Measurements from ENCODE around the gene SCYGR2. TPM values are rescaled to one million over a fixed set of nuclear protein-coding genes. Genes with fewer than 3 reads are reported as not detected.

SCYGR2 gene
- total and polyA plus RNA-seq, 10 donors, result not detected

- TF ChIP-seq POLR2AphosphoS5 (IDR thresholded peaks at IDR 0.05) (no peak), CTCF (IDR thresholded peaks at IDR 0.05 in 8 of 11, conservative IDR thresholded peaks at IDR 0.05 in 3 of 11) (no peak)
- no peak overlapping the region for H3K4me3 ChIP-seq
- peaks cover 0 to 4% (median 0%) of the 10 kb centered on the region in 6 donors for H3K4me1 ChIP-seq
- intact Hi-C loops (cut with DNase I; ENCODE audit: low total_unique reads), result no loop called here
- peaks cover 0 to 6% (median 0%) of the 10 kb centered on the region in 6 donors for H3K36me3 ChIP-seq
- H3K9me3 ChIP-seq, result no peaks in the 10 kb centered on the region
- no peak for DNase-seq
- 87 to 95% (median 92%) methylated on average over 2 of the region's 2 CpGs for WGBS, 5 donors
- H3K27me3 ChIP-seq (replicated peaks in 1 of 7), result no peaks in the 10 kb centered on the region
- no peak overlapping the region for H3K27ac ChIP-seq
Observed at GRCh38 chr2:227568852-227569169, 29.9 kb upstream of the SCYGR2 start.

DNA sequence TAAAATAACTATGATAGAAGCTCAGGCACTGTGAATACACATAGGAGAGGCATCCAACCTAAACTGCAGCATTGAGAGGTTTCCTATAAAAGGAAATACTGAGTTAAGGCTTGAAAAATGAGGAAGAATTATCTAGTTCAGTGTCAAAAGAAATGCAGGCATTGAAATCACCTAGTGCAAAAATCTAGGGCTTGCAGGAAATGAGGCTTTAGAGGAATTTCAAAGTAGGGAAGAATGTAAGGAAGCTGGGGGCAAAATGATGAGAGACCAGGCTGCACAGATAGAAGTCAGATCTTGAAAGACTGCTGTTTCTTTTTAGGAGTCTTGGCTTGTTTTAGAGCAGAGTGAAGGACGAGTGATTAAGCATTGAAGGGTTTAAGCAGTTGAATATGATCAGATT, 28.1 kb upstream of the SCYGR2 start:
- intact Hi-C loops (cut with DNase I; ENCODE audit: low total_unique reads), result no loop called here
- Histone ChIP-seq H3K4me1 (peaks cover 0 to 4% (median 0%) of the 10 kb centered on the region in 6 donors), H3K27ac (no peak overlapping the region), H3K27me3 (replicated peaks in 1 of 7) (no peaks in the 10 kb centered on the region), H3K36me3 (peaks cover 0 to 6% (median 0%) of the 10 kb centered on the region in 6 donors), H3K9me3 (no peaks in the 10 kb centered on the region), H3K4me3 (no peak overlapping the region)
- no peak for DNase-seq
- TF ChIP-seq POLR2AphosphoS5 (IDR thresholded peaks at IDR 0.05) (peak in 1 of 3 donors; percentile 3), CTCF (IDR thresholded peaks at IDR 0.05 in 8 of 11, conservative IDR thresholded peaks at IDR 0.05 in 3 of 11) (no peak)
- WGBS, 5 donors, result 41 to 67% (median 53%) methylated on average over 1 of the region's 1 CpG

DNA sequence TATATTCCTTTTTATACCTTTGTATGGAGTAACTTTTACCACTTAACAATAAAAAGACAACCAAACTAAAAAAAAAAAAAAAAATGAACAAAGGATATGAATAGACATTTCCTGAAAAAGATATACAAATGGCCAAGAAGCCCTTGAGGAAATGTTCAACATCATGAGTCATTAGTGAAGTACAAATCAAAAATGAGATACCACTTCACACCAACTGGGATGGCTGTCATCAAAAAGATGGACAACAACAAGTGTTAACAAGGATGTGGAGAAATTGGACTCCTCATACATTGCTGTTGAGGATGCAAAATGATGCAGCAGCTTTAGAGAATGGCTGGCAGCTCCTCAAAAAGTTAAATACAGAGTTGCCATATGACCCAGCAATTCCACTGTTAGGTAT, 22.6 kb upstream of the SCYGR2 start:
- Histone ChIP-seq H3K4me1 (no peaks in the 10 kb centered on the region), H3K27ac (no peak overlapping the region), H3K9me3 (no peaks in the 10 kb centered on the region), H3K27me3 (replicated peaks in 1 of 7) (no peaks in the 10 kb centered on the region), H3K4me3 (no peak overlapping the region), H3K36me3 (no peaks in the 10 kb centered on the region)
- intact Hi-C loops (cut with DNase I; ENCODE audit: low total_unique reads), result no loop called here
- TF ChIP-seq POLR2A (IDR thresholded peaks at IDR 0.05) (no peak), CTCF (IDR thresholded peaks at IDR 0.05 in 8 of 11, conservative IDR thresholded peaks at IDR 0.05 in 3 of 11) (no peak), POLR2AphosphoS5 (IDR thresholded peaks at IDR 0.05) (no peak)
- DNase-seq, result no peak

DNA sequence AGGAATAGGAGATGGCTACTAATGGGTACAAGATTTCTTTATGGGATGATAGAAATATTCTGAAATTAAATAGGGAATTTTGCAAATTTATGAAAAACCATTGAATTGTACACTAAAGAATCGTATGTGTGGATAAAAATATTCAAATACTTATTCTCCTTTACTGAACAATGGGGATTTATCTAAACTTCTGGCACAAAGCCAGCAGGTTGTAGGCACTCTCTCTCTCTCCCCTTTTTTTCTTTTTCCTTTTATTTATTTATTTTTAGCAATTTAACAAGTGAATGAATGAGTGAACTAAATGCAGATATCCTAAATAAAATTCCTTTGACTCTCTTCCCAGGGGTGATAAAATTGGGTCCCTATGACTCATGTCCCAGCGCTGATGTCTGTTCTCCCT, 21.9 kb upstream of the SCYGR2 start:
- intact Hi-C loops (cut with DNase I; ENCODE audit: low total_unique reads), result no loop called here

More for the DNA sequence above, 21.9 kb upstream of the SCYGR2 start:
- Histone ChIP-seq H3K4me3 (no peak overlapping the region), H3K36me3 (no peaks in the 10 kb centered on the region), H3K27ac (no peak overlapping the region), H3K9me3 (peaks cover 0 to 2% (median 0%) of the 10 kb centered on the region in 8 donors), H3K27me3 (replicated peaks in 1 of 7) (no peaks in the 10 kb centered on the region), H3K4me1 (no peaks in the 10 kb centered on the region)
- DNase-seq, result no peak
- TF ChIP-seq POLR2AphosphoS5 (IDR thresholded peaks at IDR 0.05) (no peak), CTCF (IDR thresholded peaks at IDR 0.05 in 8 of 11, conservative IDR thresholded peaks at IDR 0.05 in 3 of 11) (no peak), POLR2A (IDR thresholded peaks at IDR 0.05) (no peak)
- WGBS, 5 donors, result 68 to 76% (median 71%) methylated on average over 2 of the region's 2 CpGs

Data from spleen (tissue), 11 donors.